NCI-H748 (cell line): ENCODE results near the gene MACO1.
"Not testable (repeated sequence)": the region's sequence is repeated elsewhere in the genome, so short reads cannot be mapped to it uniquely, and the experiment has no call there.

Experiments
- DNase-seq: peaks from one replicate; lab custom pipeline; 2025; ENCODE audit not compliant: unreplicated experiment; lab: John Stamatoyannopoulos, UW

MACO1 gene

DNA sequence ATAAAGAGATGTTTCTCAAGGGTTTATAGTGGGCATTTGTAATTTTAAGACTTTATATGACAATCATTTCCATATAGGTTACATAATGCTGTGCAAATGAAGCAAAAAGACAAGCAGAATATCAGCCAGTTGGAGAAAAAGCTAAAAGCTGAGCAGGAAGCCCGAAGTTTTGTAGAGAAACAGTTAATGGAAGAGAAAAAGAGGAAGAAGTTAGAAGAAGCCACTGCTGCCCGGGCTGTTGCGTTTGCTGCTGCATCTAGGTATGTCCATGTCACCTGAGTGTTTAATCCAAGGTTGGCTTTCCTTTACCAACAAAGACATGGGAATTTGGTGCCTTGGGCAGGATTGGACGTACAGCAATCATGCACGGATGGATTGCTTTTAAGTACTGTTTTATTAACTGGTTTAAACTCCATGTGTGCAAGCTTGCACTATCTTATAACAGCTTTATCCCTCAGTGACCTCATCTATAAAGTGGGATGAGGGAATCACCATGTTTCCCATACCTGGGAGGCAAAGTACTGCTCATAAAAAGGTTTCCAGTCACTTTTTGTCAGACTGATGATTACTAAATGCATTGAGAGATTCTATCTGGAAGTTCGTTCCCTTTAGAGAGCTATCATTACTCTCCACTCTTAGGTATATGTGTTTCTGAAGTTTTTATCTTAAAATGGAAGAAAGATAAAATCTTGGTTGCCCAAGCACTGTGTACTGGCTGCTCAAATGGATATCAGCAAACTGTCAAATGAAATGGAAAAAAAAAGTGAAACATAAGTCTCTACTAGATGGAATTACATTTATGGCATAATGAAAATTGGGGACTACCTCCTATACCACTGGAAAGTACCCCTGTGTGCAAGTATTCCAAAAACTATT is 55.1 kb downstream of the MACO1 start:
- DNase-seq: no peak

DNA sequence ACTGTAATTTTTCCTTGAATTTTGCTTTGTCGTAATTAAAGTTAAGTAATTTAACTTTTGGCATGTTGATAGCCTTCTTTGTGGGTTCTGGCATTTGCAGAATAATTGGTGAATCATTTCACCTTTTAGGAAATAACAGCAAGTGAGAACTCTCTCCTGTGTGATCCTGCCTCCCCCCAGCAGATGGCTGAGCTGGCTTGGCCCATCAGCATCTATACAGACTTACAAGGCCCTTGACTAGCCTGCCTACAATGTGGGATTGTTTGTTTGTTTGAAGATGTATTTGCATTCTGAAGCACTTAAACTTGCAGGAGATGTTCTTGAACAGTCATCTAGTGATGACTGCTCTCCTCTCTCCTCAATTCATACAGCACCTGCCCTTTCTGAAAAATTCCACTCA is 55.9 kb downstream of the MACO1 start:
- DNase-seq: no peak

DNA sequence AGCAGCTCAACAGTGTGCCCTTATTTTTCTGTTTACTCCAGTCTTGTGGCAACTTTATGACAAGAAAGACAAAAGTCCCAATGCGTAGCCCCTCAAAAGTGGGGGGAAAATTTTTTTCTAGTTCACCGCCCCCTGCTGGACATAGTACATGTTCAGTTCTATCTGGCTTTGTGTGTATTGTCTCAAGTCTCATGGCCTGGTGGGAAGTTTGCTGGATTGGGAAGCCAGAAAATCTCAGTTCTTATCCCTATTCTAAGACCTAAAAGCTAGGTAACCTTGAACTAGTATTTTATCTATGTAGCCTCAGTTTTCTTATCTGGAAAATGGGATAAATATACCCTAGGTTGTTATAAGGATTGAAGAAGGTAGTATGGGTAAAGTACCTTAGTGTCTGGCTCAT is 56.9 kb downstream of the MACO1 start:
- no peak for DNase-seq

DNA sequence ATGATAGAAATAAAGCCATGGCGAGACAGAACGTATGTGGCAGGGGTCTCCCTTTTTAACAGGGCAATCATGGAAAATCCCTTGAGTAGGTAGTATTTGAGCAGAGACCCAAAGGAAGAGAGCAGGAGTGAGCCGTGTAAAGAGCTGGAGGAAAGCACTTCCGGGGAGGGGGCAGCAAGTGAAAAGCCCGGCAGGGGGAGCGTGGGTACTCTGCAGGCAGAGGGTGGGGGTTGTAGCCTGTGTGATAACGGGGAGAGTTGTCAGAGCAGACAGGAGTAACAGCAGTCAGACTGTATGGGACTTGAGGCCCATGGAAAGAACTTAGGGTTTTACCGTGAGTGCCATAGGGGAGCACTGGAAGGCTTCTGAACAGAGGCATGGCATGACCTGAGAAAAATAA is 61.6 kb downstream of the MACO1 start:
- DNase-seq: no peak

DNA sequence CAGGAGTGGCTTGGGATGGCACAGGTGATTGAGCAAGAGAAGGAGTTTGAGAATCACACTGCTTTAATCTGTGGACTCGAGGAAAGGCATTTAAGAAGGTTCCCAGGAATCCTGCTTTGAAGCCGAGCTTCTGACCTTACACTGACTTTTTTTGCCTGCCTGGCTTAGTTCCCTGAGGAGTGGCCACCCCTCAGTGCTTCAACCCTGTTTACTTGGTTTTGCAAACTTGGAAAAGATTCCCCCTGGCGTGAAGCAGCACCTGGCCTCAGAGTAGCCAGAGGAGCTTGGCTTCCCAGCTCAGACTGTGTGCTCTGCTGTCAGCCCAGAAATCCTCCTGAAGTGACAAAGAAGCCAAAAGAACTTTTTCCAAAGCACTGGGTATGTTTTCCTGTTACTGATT is 64.3 kb downstream of the MACO1 start:
- no peak for DNase-seq

DNA sequence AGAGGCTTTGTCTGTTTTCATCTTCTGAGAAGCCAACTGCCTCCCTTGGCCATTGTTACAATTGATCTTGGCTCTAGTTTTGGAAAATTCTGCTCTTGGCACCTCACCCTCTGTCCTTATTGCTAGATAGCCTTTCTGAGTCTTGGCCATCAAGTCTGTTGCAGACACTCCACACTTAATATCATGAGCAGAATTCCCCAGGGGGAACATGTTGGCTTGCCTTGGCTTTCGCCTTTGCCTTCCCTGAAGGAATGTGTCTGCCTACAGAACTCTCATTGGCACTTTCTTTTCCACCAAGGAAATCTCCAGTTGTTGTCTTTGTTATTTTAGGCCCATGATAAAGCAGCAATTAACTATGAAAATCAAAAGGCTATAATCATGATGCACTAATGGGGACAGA is 70.0 kb downstream of the MACO1 start:
- DNase-seq: no peak

DNA sequence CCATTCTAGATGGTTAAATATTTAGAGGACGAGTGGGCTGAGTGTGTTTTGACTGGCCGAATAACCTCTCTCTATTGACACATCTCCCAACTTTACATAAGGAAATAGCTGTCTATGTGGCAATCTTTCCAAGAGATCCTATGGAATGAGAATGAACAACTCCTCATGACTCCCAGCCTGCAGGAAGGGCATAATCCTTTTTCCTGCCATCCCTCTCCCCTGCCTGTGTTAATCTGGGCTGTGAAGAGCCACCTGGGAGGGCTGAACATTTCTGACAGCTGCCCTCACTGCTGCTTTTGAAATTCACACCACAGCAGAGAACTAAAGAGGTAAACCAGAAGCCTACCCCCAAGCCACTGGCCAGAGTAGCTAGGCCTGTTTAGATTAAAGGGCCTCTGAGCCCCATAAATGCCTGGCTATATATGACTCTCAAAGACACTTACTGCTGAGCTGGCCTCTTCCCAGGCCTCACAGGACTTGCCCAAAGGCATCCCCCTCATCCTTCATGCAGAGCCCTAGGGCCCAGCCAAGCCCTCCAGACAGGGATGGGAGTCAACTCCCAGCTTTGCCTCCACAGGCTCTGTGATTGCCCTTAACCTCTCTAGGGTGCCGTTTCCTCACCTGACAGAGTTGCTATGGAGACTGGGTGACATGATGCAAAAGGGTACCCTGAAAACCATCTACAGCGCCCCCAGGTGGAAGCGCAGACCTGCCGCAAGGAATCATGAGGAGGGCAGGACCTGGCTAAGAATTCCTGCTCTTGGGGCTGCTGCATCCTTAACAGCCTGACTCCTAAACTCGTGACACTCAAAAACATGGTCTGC is 70.8 kb downstream of the MACO1 start:
- DNase-seq: peak; percentile 9

DNA sequence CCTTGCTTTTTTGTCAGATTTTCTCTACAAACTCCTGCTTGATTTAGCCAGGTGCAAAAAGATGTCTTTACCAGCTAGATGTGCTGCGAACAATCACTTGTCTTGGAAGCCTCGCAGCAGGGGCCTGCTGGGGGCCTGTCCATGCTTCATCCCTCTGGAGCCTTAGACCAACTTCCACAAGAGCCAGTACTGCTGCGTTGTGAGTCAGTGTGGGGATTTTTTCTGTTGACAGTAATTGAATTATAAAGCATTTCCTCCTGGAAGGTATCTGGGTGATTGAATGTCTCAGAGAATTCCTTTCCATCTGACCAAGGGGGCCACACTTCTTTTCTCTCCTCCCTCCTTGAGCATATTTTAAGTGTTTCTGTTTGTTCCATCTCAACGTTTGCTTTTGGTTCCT is 72.3 kb downstream of the MACO1 start:
- DNase-seq: no peak

DNA sequence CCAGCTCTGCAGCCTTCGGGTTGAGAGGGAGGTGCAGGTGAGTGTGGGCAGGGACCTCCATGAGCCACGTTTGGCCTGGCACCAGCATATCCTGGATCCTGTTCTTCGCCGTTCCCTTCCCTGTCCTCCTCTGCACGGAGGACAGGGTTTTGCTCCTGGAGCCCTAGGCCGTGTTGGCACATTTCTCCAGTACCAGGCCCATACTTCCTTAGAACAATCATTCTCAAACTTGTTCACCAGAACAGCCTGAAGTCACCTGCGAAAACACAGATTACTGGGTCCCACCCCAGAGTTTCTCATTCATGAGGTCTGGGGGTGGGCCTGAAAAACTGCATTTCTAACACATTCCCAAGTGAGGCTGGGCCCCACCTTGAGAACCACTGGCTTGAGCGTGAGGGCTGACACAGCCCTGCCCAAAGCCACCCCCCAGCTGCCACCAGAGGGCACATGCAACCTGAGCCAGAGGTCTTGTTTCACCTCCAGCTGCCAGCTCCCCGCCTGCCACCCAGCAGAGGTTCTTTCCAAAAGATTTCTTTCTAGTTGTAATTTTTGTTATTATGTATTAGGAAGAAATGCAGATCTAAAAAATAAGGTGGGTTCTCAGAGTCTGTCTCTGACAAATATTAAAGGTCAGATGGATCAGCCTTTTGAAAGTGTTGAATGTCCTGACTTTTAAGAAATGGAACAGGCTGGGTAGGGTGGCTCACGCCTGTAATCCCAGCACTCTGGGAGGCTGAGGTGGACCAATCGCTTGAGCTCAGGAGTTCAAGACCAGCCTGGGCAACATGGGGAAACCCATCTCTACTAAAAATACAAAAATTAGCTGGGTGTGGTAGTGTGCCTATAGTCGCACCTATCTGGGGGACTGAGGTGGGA is 73.1 kb downstream of the MACO1 start:
- DNase-seq: peak; percentile 7

DNA sequence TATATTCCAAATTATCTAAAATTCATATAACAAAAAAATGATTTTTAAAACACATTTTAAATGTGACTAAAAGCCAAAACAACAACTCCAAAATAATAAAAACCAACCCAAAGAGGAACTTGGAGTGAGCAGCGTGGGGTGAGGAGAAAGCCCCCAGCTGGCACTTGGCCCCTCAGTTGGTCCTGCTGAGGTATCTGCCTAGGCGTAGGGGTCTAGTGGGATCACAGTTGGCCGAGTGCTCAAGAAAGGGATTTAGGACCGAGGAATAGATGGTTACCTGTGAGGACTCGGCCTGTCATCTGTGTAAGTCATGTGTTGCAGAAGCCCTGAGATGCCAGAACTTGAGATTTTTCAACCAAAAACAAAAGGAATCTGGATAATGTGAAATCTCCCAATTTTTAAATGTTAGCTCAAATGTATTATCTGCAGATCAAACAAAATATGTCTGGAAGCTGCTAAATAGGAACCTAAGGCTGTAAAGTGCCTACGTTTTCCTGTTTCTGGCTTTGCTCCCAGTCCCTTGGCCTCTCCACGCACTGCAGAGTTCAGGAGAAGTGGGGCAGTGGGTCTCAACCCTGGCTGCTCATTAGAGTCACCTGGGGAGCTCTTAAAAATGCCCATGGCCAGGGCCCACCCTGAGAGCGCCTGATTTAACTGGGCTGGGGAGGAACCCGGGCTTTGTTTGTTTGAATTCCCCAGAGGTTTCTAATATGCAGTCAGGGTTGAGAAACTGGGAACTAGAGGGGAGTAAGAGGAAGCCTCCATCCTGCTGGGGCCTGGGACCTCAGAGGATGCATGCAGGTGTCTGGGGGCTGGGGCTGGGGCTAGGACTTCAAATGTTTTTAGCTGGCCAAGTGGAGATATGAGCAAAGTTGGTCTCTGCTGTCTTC is 74.3 kb downstream of the MACO1 start:
- no peak for DNase-seq

DNA sequence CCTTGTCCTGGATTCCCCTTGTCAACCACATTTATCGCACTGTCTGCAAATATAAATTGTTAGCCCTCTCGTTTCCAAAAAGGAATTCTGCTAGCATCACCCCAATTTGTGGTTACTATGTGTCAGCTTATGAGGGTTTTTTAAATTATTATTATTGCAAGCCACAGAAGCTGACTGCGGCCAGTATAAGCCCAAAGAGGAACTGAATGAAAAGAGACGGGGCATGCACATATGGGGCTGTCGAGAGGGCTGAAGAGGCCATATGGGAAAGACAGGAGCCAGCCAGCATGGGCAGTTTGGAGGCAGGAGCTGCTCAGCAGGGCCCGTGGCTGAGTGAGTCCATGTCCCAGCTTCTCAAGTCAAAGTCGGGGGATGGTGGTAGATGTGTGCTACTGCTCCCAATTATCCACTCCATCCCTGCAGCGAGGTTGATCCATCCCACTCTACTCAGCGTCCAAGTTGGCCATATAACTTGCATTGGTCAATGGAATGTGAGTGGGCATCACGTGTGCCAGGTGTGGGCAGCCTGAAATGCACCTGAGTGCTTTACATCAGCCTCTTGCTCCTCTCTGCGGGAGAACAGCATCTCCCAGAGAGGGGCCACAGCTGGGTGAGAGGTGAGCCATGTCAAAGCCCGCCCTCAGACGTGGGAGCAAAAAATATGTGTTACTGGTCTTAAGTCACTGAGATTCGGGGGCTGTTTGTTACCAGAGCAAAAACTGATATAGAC is 75.1 kb downstream of the MACO1 start:
- DNase-seq: no peak

DNA sequence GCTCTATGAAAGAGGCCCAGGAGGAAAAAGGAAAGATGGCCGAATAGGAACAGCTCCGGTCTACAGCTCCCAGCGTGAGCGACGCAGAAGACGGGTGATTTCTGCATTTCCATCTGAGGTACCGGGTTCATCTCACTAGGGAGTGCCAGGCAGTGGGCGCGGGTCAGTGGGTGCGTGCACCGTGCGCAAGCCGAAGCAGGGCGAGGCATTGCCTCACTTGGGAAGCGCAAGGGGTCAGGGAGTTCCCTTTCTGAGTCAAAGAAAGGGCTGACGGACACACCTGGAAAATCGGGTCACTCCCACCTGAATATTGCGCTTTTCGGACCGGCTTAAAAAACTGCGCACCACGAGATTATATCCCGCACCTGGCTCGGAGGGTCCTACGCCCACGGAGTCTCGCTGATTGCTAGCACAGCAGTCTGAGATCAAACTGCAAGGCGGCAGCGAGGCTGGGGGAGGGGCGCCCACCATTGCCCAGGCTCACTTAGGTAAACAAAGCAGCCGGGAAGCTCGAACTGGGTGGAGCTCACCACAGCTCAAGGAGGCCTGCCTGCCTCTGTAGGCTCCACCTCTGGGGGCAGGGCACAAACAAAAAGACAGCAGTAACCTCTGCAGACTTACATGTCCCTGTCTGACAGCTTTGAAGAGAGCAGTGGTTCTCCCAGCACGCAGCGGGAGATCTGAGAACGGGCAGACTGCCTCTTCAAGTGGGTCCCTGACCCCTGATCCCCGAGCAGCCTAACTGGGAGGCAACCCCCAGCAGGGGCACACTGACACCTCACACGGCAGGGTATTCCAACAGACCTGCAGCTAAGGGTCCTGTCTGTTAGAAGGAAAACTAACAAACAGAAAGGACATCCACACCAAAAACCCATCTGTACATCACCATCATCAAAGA is 76.1 kb downstream of the MACO1 start:
- not testable (repeated sequence) for DNase-seq

DNA sequence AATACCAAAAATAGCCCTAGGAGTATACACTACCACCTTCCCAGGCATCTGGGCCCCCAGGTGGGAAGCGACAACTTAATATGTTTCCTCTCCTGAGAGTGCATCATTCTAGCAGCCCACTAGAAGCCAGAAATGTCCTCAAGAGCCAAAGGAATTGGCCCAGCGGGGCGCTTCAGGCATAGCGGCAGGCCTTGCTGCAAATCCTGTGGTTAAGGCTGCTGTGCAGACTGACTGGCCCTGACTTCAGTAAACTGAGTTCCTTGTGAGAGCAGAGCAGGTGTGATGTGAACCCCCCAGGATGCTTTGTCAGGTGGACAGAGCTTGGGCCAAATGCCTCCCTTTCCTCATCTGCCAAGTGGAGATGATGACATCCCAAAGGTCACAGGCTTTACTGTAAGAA is 83.0 kb downstream of the MACO1 start:
- DNase-seq: no peak

DNA sequence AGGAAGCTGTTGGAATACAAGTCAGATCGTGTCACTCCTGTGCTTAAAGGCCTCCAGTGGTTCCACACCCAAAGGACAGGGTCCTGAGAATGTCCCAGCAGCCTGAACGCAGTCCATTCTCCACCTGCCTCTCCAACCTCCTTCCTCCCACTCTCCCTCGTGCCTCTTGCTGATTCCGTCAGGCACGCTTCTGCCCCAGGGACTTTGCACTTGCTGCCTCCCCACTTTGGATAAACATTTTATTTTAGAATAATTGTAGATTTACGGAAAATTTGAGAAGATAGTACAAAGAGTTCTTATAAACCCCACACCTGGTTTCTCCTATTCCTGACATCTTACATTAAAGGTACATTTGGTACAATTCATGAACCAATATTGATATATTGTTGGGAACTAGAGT is 84.3 kb downstream of the MACO1 start:
- no peak for DNase-seq

DNA sequence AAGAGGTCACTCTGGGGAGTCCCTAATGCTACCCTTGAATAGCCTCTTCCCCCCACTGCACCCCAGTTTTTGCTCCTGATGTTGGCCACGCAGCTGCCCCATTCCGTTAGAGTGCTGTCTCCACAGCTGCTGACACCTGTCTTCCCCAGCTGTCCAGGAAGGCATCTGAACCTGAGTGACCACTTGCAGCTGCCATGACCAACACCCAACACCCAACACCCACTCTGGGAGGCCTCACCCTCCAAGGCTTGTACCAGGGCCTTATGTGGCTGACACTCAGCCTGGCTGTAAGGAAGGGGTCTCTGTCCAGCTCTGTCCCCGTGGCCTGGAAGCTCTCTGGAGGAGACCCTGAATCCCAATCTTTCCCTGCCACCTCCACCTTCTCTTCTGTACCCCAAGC is 86.0 kb downstream of the MACO1 start:
- DNase-seq: no peak

DNA sequence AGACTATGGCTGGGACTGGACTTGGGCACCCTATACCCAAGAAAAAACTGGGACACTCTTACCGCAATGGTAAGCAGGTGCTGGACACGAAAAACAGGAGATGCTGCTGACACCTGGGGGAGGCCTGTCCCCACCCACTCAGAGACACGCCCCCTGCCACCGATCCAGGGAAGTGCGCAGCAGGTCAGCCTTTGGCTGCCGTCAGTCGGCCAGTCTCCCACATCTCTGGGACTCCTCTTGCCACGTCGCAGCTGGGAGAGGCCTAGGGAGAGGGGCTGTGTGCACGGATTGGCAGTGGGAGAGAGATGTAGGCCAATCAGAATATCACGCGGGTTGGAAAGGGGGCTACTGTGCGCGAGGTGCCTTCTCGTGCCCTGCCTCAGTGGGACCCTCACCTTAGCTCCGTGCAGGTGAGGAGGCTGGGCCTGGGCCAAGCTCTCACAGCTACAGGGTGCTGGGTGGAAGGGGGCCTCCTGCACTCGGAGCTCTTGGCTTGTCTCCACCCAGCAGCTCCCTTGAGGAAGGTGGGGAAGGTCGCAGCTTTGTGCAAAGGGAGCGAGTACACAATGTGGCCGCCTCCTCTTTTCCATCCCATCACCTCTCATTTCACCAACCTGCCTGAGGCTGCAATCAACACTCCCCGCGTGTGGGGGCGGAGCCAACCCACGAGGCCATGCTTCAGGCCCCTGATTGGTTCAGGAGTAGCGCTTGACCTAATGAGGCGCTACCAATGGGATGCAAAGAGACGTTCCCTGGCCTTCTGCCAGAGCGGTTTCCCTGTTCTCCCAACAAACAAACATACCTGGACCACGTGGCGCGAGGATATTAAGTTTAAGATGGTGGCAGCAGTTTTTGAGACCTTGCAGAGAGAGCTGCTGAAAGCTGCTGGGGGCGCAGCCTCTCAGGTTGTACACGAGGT is 87.0 kb downstream of the MACO1 start:
- DNase-seq: peak; percentile 10

DNA sequence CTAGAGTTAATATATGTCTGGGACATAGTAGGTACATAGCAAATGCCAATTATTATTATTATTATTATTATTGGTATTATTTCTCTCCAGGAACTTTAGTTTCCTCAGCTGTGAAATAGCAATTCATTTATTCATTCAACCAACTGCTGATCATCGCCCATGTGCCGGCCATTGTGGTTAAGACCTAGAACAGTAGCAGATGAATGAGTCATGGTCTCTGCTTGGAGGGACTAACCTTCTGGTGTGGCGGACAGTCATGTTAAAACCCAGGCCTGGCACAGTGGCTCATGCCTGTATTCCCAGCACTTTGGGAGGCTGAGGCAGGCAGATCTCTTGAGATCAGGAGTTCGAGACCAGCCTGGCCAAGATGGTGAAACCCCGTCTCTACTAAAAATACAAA is 88.9 kb downstream of the MACO1 start:
- no peak for DNase-seq
